Measurements from ENCODE around the gene ACOX3. TPM values are rescaled to one million over a fixed set of nuclear protein-coding genes. Genes with fewer than 3 reads are reported as not detected.
"Not testable (repeated sequence)": the region's sequence is repeated elsewhere in the genome, so short reads cannot be mapped to it uniquely, and the experiment has no call there.

The ACOX3 gene
- total RNA-seq, 1 experiment from 2014 or later, result 11.0 TPM

GRCh38 chr4:8350352-8350751 is 90.2 kb downstream of the ACOX3 start:
- intact Hi-C loops (cut with micrococcal nuclease; ENCODE audit: unreplicated experiment), result no loop called here
- CTCF ChIA-PET, result no interaction called here
- BruUV-seq (replicated peaks), result no TSS peak
- DNase-seq, result no peak
- TF ChIP-seq, protein P1, sequence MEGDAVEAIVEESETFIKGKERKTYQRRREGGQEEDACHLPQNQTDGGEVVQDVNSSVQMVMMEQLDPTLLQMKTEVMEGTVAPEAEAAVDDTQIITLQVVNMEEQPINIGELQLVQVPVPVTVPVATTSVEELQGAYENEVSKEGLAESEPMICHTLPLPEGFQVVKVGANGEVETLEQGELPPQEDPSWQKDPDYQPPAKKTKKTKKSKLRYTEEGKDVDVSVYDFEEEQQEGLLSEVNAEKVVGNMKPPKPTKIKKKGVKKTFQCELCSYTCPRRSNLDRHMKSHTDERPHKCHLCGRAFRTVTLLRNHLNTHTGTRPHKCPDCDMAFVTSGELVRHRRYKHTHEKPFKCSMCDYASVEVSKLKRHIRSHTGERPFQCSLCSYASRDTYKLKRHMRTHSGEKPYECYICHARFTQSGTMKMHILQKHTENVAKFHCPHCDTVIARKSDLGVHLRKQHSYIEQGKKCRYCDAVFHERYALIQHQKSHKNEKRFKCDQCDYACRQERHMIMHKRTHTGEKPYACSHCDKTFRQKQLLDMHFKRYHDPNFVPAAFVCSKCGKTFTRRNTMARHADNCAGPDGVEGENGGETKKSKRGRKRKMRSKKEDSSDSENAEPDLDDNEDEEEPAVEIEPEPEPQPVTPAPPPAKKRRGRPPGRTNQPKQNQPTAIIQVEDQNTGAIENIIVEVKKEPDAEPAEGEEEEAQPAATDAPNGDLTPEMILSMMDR (IDR thresholded peaks at IDR 0.05; ENCODE audit: unreplicated experiment), result no peak
- Mint-ChIP-seq H3K9me3 (ENCODE audit: low read depth, unreplicated experiment) (no peaks in the 10 kb centered on the region), H3K4me3 (ENCODE audit: low read depth, unreplicated experiment) (no peak overlapping the region), H3K27me3 (ENCODE audit: unreplicated experiment) (peaks cover 16% of the 10 kb centered on the region), H3K4me1 (ENCODE audit: low read depth, unreplicated experiment) (peaks cover 7% of the 10 kb centered on the region), H3K36me3 (ENCODE audit: insufficient read depth, unreplicated experiment) (no peaks in the 10 kb centered on the region), H3K27ac (ENCODE audit: unreplicated experiment) (no peak overlapping the region)

- no TSS peak for BruUV-seq (replicated peaks)
- TF ChIP-seq, protein P1 (IDR thresholded peaks at IDR 0.05; ENCODE audit: unreplicated experiment), result no peak
- no peaks in the 10 kb centered on the region for H3K36me3 Mint-ChIP-seq (ENCODE audit: insufficient read depth, unreplicated experiment)
- H3K27ac Mint-ChIP-seq (ENCODE audit: unreplicated experiment), result no peak overlapping the region
- DNase-seq, result no peak
- CTCF ChIA-PET, result no interaction called here
- intact Hi-C loops (cut with micrococcal nuclease; ENCODE audit: unreplicated experiment), result no loop called here
- H3K27me3 Mint-ChIP-seq (ENCODE audit: unreplicated experiment), result peaks cover 22% of the 10 kb centered on the region
- H3K9me3 Mint-ChIP-seq (ENCODE audit: low read depth, unreplicated experiment), result no peaks in the 10 kb centered on the region
- peaks cover under 1% of the 10 kb centered on the region for H3K4me1 Mint-ChIP-seq (ENCODE audit: low read depth, unreplicated experiment)
- H3K4me3 Mint-ChIP-seq (ENCODE audit: low read depth, unreplicated experiment), result no peak overlapping the region
Observed at GRCh38 chr4:8349664-8350236, 90.8 kb downstream of the ACOX3 start.

GRCh38 chr4:8349236-8349635 is 91.3 kb downstream of the ACOX3 start:
- H3K27ac Mint-ChIP-seq (ENCODE audit: unreplicated experiment); H3K4me1 Mint-ChIP-seq (ENCODE audit: low read depth, unreplicated experiment); H3K36me3 Mint-ChIP-seq (ENCODE audit: insufficient read depth, unreplicated experiment); intact Hi-C loops (cut with micrococcal nuclease; ENCODE audit: unreplicated experiment); H3K4me3 Mint-ChIP-seq (ENCODE audit: low read depth, unreplicated experiment); H3K9me3 Mint-ChIP-seq (ENCODE audit: low read depth, unreplicated experiment); BruUV-seq (replicated peaks); DNase-seq; CTCF ChIA-PET: not testable (repeated sequence)
- H3K27me3 Mint-ChIP-seq (ENCODE audit: unreplicated experiment), result peaks cover 27% of the 10 kb centered on the region

- CTCF ChIA-PET, result no interaction called here
- Mint-ChIP-seq H3K27me3 (ENCODE audit: unreplicated experiment) (peaks cover 34% of the 10 kb centered on the region), H3K36me3 (ENCODE audit: insufficient read depth, unreplicated experiment) (no peaks in the 10 kb centered on the region), H3K9me3 (ENCODE audit: low read depth, unreplicated experiment) (no peaks in the 10 kb centered on the region), H3K27ac (ENCODE audit: unreplicated experiment) (no peak overlapping the region), H3K4me1 (ENCODE audit: low read depth, unreplicated experiment) (no peaks in the 10 kb centered on the region), H3K4me3 (ENCODE audit: low read depth, unreplicated experiment) (no peak overlapping the region)
- no TSS peak for BruUV-seq (replicated peaks)
- intact Hi-C loops (cut with micrococcal nuclease; ENCODE audit: unreplicated experiment), result no loop called here
- DNase-seq, result no peak
- TF ChIP-seq, protein P1 (IDR thresholded peaks at IDR 0.05; ENCODE audit: unreplicated experiment), result no peak
Observed at GRCh38 chr4:8348071-8348470, 92.5 kb downstream of the ACOX3 start.

GRCh38 chr4:8347660-8348059 is 92.9 kb downstream of the ACOX3 start:
- TF ChIP-seq, protein P1 (IDR thresholded peaks at IDR 0.05; ENCODE audit: unreplicated experiment), result no peak
- no peaks in the 10 kb centered on the region for H3K4me1 Mint-ChIP-seq (ENCODE audit: low read depth, unreplicated experiment)
- H3K36me3 Mint-ChIP-seq (ENCODE audit: insufficient read depth, unreplicated experiment), result no peaks in the 10 kb centered on the region
- H3K27ac Mint-ChIP-seq (ENCODE audit: unreplicated experiment), result no peak overlapping the region
- H3K4me3 Mint-ChIP-seq (ENCODE audit: low read depth, unreplicated experiment), result no peak overlapping the region
- H3K27me3 Mint-ChIP-seq (ENCODE audit: unreplicated experiment), result peaks cover 34% of the 10 kb centered on the region
- intact Hi-C loops (cut with micrococcal nuclease; ENCODE audit: unreplicated experiment), result no loop called here
- H3K9me3 Mint-ChIP-seq (ENCODE audit: low read depth, unreplicated experiment), result no peaks in the 10 kb centered on the region
- CTCF ChIA-PET, result no interaction called here
- no peak for DNase-seq
- BruUV-seq (replicated peaks), result no TSS peak
